ENCODE measurements around the gene NUP210L.

NUP210L gene

DNA sequence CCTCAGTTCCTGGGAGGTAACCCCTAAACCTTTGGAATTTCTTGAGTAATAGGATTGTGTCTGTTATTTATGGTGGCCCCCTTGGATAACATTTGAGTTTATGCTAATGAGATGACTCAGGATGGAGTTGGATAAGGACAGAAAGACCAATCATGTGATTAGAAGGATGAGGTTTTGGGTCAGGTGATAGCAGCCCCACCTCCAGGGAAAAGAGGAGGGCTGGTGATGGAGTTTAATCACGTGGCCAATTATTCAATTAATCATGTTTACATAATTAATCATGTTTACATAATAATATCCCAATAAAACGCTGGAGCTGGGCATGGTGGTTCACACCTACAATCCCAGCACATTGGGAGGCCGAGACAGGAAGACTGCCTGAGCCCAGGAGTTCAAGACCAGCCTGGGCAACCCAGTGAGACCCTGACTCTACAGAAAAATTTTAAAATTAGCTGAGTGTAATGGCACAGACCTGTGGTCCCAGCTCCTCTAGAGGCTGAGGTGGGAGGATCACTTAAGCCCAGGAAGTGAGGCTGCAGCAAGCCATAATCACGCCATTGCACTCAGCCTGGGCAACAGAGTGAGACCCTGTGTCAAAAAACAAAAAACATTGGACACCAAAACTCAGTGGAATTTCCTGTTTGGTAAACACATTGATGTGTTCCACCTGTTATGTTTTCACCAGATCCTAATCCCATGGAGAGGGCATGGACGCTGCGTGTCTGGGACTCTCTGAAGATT is 73.3 kb downstream of the NUP210L start:
- Histone ChIP-seq H3K23ac (ENCODE audit: low read length in 2 of 2) (no peak overlapping the region), H3K9ac (ENCODE audit: low read length) (no peak overlapping the region), H3K14ac (ENCODE audit: low read length in 2 of 2) (no peak overlapping the region), H4K8ac (ENCODE audit: low read length) (no peak overlapping the region), H2BK15ac (ENCODE audit: low read depth, poor library complexity, severe bottlenecking) (no peak overlapping the region), H3K79me1 (replicated peaks; ENCODE audit: low read length, poor library complexity, severe bottlenecking) (no peaks in the 10 kb centered on the region), H3K4me2 (ENCODE audit: low read length, poor library complexity, severe bottlenecking) (no peak overlapping the region), H3K4me1 (ENCODE audit: control insufficient read depth, insufficient read depth, low read depth, low read length) (no peaks in the 10 kb centered on the region), H3K4me3 (ENCODE audit: insufficient read depth in 1 of 2, low read depth in 1 of 2, low read length in 2 of 2) (no peak overlapping the region), H2AFZ (ENCODE audit: low read depth, low read length) (no peak overlapping the region), H3K4ac (ENCODE audit: low read depth in 1 of 2, low read length in 2 of 2) (no peak overlapping the region), H3K27ac (ENCODE audit: low read length, poor library complexity, severe bottlenecking) (no peak overlapping the region), H2BK120ac (ENCODE audit: low read depth, low read length) (no peak overlapping the region), H3K9me3 (ENCODE audit: control insufficient read depth, low read length) (peaks cover 12% of the 10 kb centered on the region), H2BK5ac (ENCODE audit: low read depth, low read length, poor library complexity, severe bottlenecking) (no peak overlapping the region), H3K18ac (ENCODE audit: low read depth in 1 of 2, low read length in 2 of 2) (no peak overlapping the region), H3K27me3 (ENCODE audit: control insufficient read depth in 1 of 2, insufficient read depth in 1 of 2, low read length in 2 of 2) (no peaks in the 10 kb centered on the region), H2AK5ac (ENCODE audit: low read length, severe bottlenecking) (no peak overlapping the region), H2BK12ac (ENCODE audit: low read length in 2 of 2) (no peak overlapping the region), H3K36me3 (ENCODE audit: control insufficient read depth in 1 of 2, insufficient read depth in 2 of 2, low read depth in 1 of 2, low read length in 2 of 2) (no peaks in the 10 kb centered on the region), H4K91ac (ENCODE audit: low read length) (no peak overlapping the region)
- DNase-seq: no peak
- 80% methylated on average over 5 of the region's 6 CpGs for WGBS

DNA sequence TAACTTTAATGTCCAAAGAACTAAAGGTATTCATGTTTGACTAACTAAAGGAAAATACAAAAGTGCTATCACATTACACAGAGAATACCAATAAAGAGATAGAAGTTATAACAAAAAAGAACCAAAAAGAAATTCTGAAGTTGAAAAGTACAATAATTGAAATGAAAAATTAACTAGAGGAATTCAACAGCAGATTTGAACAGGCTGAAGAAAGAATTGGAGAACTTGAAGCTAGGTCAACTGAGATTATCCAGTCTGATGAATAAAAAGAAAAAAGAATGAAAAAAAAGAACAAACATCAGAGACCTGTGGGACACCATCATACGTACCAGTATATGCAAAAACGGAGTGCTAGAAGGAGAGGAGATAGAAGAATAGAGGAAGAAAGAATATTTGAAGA is 78.5 kb downstream of the NUP210L start:
- no peak overlapping the region for H2BK12ac ChIP-seq (ENCODE audit: low read length in 2 of 2)
- H3K9ac ChIP-seq (ENCODE audit: low read length): no peak overlapping the region
- no peak overlapping the region for H2BK15ac ChIP-seq (ENCODE audit: low read depth, poor library complexity, severe bottlenecking)
- H4K91ac ChIP-seq (ENCODE audit: low read length): no peak overlapping the region
- no peaks in the 10 kb centered on the region for H3K36me3 ChIP-seq (ENCODE audit: control insufficient read depth in 1 of 2, insufficient read depth in 2 of 2, low read depth in 1 of 2, low read length in 2 of 2)
- DNase-seq: no peak
- H3K4me1 ChIP-seq (ENCODE audit: control insufficient read depth, insufficient read depth, low read depth, low read length): no peaks in the 10 kb centered on the region
- H3K4ac ChIP-seq (ENCODE audit: low read depth in 1 of 2, low read length in 2 of 2): no peak overlapping the region
- H2BK120ac ChIP-seq (ENCODE audit: low read depth, low read length): no peak overlapping the region
- no peak overlapping the region for H4K8ac ChIP-seq (ENCODE audit: low read length)
- peaks cover 10% of the 10 kb centered on the region for H3K9me3 ChIP-seq (ENCODE audit: control insufficient read depth, low read length)
- no peak overlapping the region for H3K4me2 ChIP-seq (ENCODE audit: low read length, poor library complexity, severe bottlenecking)
- WGBS: 94% methylated on average over 2 of the region's 2 CpGs
- no peak overlapping the region for H3K14ac ChIP-seq (ENCODE audit: low read length in 2 of 2)
- H3K18ac ChIP-seq (ENCODE audit: low read depth in 1 of 2, low read length in 2 of 2): no peak overlapping the region
- no peak overlapping the region for H3K4me3 ChIP-seq (ENCODE audit: insufficient read depth in 1 of 2, low read depth in 1 of 2, low read length in 2 of 2)
- no peak overlapping the region for H3K23ac ChIP-seq (ENCODE audit: low read length in 2 of 2)
- H3K79me1 ChIP-seq (replicated peaks; ENCODE audit: low read length, poor library complexity, severe bottlenecking): no peaks in the 10 kb centered on the region
- H3K27ac ChIP-seq (ENCODE audit: low read length, poor library complexity, severe bottlenecking): no peak overlapping the region
- no peak overlapping the region for H2AFZ ChIP-seq (ENCODE audit: low read depth, low read length)
- no peak overlapping the region for H2AK5ac ChIP-seq (ENCODE audit: low read length, severe bottlenecking)
- no peak overlapping the region for H2BK5ac ChIP-seq (ENCODE audit: low read depth, low read length, poor library complexity, severe bottlenecking)
- no peaks in the 10 kb centered on the region for H3K27me3 ChIP-seq (ENCODE audit: control insufficient read depth in 1 of 2, insufficient read depth in 1 of 2, low read length in 2 of 2)

- Histone ChIP-seq H3K4me1 (ENCODE audit: control insufficient read depth, insufficient read depth, low read depth, low read length) (no peaks in the 10 kb centered on the region), H3K4me3 (ENCODE audit: insufficient read depth in 1 of 2, low read depth in 1 of 2, low read length in 2 of 2) (no peak overlapping the region), H2AFZ (ENCODE audit: low read depth, low read length) (no peak overlapping the region), H4K91ac (ENCODE audit: low read length) (no peak overlapping the region), H3K4me2 (ENCODE audit: low read length, poor library complexity, severe bottlenecking) (no peak overlapping the region), H3K23ac (ENCODE audit: low read length in 2 of 2) (no peak overlapping the region), H3K36me3 (ENCODE audit: control insufficient read depth in 1 of 2, insufficient read depth in 2 of 2, low read depth in 1 of 2, low read length in 2 of 2) (no peaks in the 10 kb centered on the region), H2BK12ac (ENCODE audit: low read length in 2 of 2) (no peak overlapping the region), H3K9me3 (ENCODE audit: control insufficient read depth, low read length) (peaks cover 10% of the 10 kb centered on the region), H2BK15ac (ENCODE audit: low read depth, poor library complexity, severe bottlenecking) (no peak overlapping the region), H2AK5ac (ENCODE audit: low read length, severe bottlenecking) (no peak overlapping the region), H3K18ac (ENCODE audit: low read depth in 1 of 2, low read length in 2 of 2) (no peak overlapping the region), H3K14ac (ENCODE audit: low read length in 2 of 2) (no peak overlapping the region), H3K27me3 (ENCODE audit: control insufficient read depth in 1 of 2, insufficient read depth in 1 of 2, low read length in 2 of 2) (no peaks in the 10 kb centered on the region), H3K4ac (ENCODE audit: low read depth in 1 of 2, low read length in 2 of 2) (no peak overlapping the region), H3K9ac (ENCODE audit: low read length) (no peak overlapping the region), H3K79me1 (replicated peaks; ENCODE audit: low read length, poor library complexity, severe bottlenecking) (no peaks in the 10 kb centered on the region), H4K8ac (ENCODE audit: low read length) (no peak overlapping the region), H2BK5ac (ENCODE audit: low read depth, low read length, poor library complexity, severe bottlenecking) (no peak overlapping the region), H2BK120ac (ENCODE audit: low read depth, low read length) (no peak overlapping the region), H3K27ac (ENCODE audit: low read length, poor library complexity, severe bottlenecking) (no peak overlapping the region)
- 76% methylated on average over 2 of the region's 2 CpGs for WGBS
- DNase-seq: no peak
Observed at GRCh38 chr1:154075746-154076145, 79.1 kb downstream of the NUP210L start.

DNA sequence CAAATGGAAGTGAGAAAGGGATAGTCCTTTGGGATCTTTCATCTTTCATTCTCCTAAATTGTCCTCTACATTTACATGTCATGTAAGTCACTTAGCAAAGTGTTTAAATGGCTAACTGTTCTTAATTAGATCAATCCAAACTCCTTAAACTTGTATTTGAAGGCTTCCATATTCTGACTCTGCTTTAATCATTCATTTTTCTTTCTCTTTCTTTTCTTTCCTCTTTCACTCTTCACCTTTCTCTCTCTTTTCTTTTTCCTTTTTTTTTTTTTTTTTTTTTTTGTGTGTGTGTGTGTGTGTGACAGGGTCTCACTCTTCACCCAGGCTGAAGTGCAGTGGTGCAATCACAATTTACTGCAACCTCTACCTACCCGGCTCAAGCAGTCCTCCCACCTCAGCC is 92.6 kb downstream of the NUP210L start:
- H2BK120ac ChIP-seq (ENCODE audit: low read depth, low read length): no peak overlapping the region
- 88% methylated on average over 1 of the region's 1 CpG for WGBS
- H3K79me1 ChIP-seq (replicated peaks; ENCODE audit: low read length, poor library complexity, severe bottlenecking): no peaks in the 10 kb centered on the region
- H3K27me3 ChIP-seq (ENCODE audit: control insufficient read depth in 1 of 2, insufficient read depth in 1 of 2, low read length in 2 of 2): no peaks in the 10 kb centered on the region
- no peak overlapping the region for H3K23ac ChIP-seq (ENCODE audit: low read length in 2 of 2)
- no peak overlapping the region for H2BK12ac ChIP-seq (ENCODE audit: low read length in 2 of 2)
- H2AK5ac ChIP-seq (ENCODE audit: low read length, severe bottlenecking): no peak overlapping the region
- H4K8ac ChIP-seq (ENCODE audit: low read length): no peak overlapping the region
- no peak overlapping the region for H3K18ac ChIP-seq (ENCODE audit: low read depth in 1 of 2, low read length in 2 of 2)
- H3K4me3 ChIP-seq (ENCODE audit: insufficient read depth in 1 of 2, low read depth in 1 of 2, low read length in 2 of 2): no peak overlapping the region
- H3K4me2 ChIP-seq (ENCODE audit: low read length, poor library complexity, severe bottlenecking): no peak overlapping the region
- H3K4ac ChIP-seq (ENCODE audit: low read depth in 1 of 2, low read length in 2 of 2): no peak overlapping the region
- no peak overlapping the region for H3K14ac ChIP-seq (ENCODE audit: low read length in 2 of 2)
- no peak overlapping the region for H3K9ac ChIP-seq (ENCODE audit: low read length)
- no peak overlapping the region for H2BK15ac ChIP-seq (ENCODE audit: low read depth, poor library complexity, severe bottlenecking)
- no peaks in the 10 kb centered on the region for H3K4me1 ChIP-seq (ENCODE audit: control insufficient read depth, insufficient read depth, low read depth, low read length)
- H2BK5ac ChIP-seq (ENCODE audit: low read depth, low read length, poor library complexity, severe bottlenecking): no peak overlapping the region
- no peaks in the 10 kb centered on the region for H3K9me3 ChIP-seq (ENCODE audit: control insufficient read depth, low read length)
- no peak for DNase-seq
- H4K91ac ChIP-seq (ENCODE audit: low read length): no peak overlapping the region
- H3K27ac ChIP-seq (ENCODE audit: low read length, poor library complexity, severe bottlenecking): no peak overlapping the region
- H3K36me3 ChIP-seq (ENCODE audit: control insufficient read depth in 1 of 2, insufficient read depth in 2 of 2, low read depth in 1 of 2, low read length in 2 of 2): no peaks in the 10 kb centered on the region
- H2AFZ ChIP-seq (ENCODE audit: low read depth, low read length): no peak overlapping the region

Measured in mesenchymal stem cell (in vitro differentiated cells and primary cell).